ENCODE measurements around the gene IQSEC1.
A peak's percentile ranks its signal among the peaks of the same experiment; 100 is the strongest.

Gene IQSEC1

GRCh38 chr3:12985148-12985547 lies 88.1 kb downstream of the IQSEC1 start:
- no peak for DNase-seq (ENCODE audit: low read depth in 2 of 2)

GRCh38 chr3:12984023-12984823 lies 89.0 kb downstream of the IQSEC1 start:
- peak; percentile 38 to 48 for DNase-seq (ENCODE audit: low read depth in 2 of 2)

DNA sequence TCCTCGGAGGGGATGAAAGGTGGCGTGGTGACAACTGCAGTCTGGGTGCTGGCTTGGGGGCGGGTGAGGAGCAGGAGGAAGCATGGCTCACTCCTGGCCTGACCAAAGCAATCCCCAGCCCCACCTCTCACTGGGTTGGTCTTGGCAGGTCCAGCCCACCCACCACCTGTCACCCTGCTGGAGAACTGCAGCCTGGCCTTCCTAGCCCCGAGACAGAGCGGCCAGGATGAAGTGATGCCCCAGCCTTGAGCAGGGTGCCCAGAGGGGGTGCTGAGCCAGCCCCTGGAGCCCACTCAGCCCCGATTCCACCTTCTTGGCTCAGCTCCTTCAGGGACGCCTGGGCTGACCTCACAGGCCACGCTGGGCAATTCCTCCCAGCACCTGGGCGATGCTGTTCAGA lies 89.9 kb downstream of the IQSEC1 start:
- no peak for DNase-seq (ENCODE audit: low read depth in 2 of 2)

GRCh38 chr3:12982619-12983101 lies 90.6 kb downstream of the IQSEC1 start:
- DNase-seq (ENCODE audit: low read depth in 2 of 2), result no peak

- DNase-seq (ENCODE audit: low read depth in 2 of 2), result no peak
Observed at GRCh38 chr3:12981306-12982275, 91.6 kb downstream of the IQSEC1 start.

DNA sequence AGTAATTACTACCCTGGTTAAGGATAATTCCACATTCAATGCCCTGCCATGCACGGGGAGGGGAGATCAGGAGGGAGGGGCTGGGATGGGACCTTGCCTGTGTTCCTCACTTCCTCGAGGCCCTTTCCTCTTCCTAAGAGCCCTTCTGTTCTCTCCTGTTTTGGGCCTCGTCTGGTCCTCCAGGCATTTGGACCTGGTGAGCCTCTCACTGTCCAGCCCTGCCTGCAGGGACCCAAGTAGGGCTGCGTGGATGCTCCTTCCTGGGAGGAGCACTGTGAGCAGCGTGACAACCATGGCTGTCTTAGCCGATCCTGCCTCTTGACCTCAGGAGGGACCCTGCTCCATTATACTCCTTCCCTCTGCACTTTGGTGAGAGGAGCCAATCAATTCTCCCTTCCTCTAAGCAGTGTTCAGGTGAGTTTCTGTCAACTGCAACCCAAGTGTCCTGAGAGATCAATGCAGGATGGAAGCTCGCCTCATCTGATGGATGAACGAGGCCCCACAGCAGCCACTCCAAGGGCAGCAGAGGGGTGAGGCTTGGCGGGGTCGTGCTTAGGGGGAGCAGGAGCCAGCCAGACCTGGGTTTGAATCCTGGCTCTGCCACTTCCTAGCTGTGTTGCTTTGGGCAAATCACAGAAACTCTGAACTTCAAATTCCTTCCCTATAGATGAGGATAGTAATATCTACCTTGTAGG lies 92.5 kb downstream of the IQSEC1 start:
- DNase-seq (ENCODE audit: low read depth in 2 of 2), result no peak

DNA sequence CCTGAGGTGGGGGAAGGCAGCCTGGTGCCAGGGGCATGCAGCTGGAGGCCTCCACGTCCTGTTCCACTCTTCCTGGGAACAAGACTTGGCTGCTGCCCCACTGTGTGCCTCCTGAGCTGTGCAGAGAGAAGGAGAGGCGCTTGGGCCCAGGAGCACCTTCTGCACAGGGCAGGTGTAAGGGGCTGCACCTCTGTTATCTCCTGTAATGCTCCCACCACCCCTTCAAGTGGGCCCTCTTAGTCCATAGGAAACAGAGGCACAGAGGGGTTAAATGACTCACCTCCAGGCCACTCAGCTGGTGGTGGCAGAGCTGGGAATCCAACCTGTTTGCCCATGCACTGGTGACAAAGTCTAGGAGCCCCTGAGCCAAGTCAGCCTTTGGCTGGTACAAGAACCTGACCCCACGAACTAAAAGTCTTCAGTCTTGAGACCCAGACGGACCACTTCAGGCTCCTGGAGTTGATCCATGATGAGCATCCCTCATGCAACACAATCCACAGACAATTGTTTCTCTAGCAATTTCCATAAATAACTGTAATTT lies 93.2 kb downstream of the IQSEC1 start:
- DNase-seq (ENCODE audit: low read depth in 2 of 2), result no peak

DNA sequence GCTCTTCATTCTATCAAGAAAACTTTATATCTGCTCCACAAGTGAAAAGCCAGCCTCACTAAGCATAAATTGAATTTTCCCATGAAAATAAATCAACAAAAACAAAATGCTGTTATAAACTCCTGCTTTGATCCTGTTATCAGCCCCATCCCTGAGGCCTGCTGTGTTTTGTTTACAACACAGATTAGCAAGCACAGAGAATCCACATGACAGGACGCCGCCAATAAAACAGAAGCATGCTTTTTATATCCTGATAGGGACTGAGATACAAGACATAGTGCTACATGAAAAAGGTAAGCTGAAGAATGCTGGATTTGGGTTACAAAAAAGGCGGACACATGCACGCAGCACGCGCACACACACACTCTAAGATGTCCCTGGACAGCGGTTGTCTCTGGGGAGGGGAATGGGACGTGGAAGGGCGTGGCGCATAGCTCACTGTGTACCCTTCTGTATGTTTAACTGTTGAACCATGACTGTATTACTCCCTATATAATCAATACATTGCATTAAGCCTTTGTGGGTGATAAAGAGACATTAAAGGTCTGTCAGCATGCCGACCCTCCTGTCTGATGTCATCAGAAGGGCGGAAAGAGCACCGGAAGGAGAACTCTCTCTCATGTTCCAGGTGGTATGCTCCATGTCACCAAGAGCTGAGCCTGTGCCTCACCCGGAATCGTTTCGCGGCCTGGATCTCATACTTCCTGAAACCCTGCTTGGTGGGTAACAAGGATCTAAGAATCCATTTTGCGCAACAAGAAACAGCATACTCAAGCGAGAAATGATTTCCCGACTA lies 93.9 kb downstream of the IQSEC1 start:
- DNase-seq (ENCODE audit: low read depth in 2 of 2), result no peak

DNA sequence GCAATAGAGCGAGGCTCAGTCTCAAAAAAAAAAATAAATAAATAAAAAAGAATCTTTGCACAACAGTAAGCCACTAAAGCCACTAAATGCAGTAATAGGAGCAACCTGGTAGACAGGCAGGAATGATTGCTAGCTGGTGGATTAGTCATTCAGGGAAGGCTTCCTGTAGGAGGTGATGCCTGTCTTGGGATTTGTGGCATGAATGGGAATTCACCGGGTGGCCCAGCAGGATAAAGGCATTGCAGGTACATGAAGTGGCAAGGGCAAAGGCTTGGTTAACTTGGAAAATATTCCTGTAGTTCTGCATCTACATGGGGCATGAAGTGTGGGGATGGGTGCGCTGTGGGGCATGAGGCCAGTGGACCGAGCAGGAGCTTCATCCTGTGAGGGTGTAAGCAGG lies 94.5 kb downstream of the IQSEC1 start:
- no peak for DNase-seq (ENCODE audit: low read depth in 2 of 2)

- no peak for DNase-seq (ENCODE audit: low read depth in 2 of 2)
Observed at GRCh38 chr3:12977117-12977808, 96.0 kb downstream of the IQSEC1 start.

- no peak for DNase-seq (ENCODE audit: low read depth in 2 of 2)
Observed at GRCh38 chr3:12975748-12976522, 97.3 kb downstream of the IQSEC1 start.

DNA sequence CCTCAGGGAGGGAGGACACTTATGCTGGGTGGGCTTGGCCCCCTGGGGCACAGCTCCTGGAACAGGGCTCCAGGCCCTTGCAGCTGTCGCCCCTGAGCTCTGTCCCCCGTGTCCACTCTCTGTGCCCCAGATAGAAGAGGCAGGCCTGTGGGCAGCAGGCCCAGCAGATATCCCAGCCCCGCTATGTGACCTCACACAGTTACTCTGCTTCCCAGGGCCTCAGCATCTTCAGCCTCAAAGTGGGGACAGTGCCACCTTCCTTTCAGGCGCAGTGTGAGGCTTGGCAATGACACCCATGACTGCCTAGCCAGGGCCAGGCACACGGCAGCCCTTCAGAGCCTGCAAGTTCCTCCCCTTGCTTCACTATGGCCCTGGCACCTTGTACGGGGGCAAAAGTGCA lies 98.4 kb downstream of the IQSEC1 start:
- no peak for DNase-seq (ENCODE audit: low read depth in 2 of 2)

DNA sequence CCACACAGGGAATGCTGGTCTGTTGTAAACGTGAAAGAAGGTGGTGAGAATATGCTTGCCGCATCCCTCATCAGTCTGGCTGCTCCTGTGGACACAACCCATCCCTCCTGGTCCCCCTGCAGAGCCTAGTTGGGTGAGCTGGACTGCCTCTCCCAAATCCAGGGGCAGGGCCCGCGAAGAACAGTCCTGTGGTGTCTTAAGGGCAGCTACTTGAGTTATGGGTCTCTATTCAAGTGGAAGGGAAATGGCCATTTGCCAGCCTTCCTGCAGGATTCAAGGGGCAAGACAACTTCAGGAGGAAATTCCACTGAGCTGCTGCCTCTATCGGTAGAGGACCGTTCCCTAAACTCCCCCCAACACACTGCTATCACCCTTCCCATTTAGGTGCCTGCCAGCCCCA lies 98.9 kb downstream of the IQSEC1 start:
- DNase-seq (ENCODE audit: low read depth in 2 of 2), result no peak

DNA sequence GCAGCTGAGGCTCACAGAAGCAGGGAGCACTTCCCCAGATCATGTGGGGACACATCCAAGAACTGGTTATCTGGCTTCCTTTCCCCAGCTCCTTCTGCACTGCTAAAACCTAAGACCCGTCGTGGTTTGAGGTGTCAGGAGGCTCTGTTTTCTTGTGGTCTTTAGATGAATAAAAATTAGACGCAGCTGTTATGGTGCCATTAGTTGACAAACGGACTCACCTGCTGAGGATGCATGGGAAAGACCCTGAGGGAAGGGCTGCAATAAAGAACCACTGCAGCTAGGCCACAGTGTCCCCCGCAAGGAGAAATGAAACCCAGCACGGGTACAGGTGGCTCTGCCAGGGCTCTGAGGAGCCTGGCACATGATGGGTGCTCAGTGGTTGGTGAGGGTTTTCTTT lies 99.4 kb downstream of the IQSEC1 start:
- DNase-seq (ENCODE audit: low read depth in 2 of 2), result no peak

DNA sequence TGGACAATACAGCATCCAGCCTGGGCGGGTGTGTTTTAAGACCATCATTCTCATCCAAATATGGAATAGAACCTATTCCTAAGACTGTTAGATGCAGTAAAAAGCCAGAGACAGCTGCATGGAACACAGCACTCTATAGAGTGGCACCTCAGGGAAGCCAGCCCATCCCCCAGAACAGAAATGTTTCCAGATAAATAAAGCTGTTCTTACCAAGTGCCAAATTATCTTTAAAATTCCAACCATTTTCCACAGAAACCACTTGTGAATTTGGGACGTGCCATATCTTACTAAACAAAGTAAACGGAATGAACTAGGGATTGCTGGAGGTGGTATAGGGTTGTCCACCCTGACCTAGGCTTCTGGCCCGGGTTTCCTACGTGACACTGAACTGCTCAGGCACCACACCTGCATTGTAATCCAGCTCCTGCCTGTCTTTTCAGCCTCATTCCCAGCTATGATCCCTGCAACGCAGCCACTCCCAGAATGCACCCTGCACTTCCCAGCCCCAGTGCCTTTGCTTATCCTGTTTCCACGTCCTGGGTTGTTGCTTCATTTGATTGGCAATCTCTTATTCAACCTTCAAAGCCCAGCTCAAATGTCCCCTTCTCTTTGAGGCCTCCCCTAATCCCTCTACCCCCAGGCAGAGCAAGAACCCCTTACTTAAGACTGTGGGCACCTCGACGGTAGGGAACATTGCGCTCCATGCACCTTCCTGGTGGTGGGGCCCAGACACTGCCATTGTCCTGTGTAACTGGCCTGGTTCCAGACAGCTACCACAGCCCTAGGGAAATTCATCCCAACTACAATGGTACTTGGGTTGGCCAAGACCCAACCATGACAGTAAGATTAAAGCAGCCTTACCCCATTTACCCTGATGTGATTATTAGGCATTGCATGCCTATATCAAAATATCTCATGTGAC lies 100.2 kb downstream of the IQSEC1 start:
- no peak for DNase-seq (ENCODE audit: low read depth in 2 of 2)

DNA sequence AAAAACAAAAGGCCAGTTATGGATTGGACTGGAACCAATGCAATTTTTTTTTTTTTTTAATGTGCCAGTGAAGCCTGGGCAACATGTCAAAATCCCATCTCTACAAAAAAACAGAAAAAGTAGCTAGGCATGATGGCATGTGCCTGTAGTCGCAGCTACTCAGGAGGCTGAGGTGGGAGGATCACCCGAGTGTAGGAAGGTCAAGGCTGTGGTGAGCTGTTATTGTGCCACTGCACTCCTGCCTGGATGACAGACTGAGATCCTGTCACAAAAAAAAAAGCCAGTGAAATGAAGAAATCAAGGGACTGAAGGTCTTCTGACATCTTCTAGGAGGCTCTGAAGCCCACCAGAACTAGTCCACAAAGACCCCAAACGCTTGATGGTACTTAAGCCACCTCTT lies 101.2 kb downstream of the IQSEC1 start:
- DNase-seq (ENCODE audit: low read depth in 2 of 2), result no peak

GRCh38 chr3:12970684-12971083 lies 102.5 kb downstream of the IQSEC1 start:
- no peak for DNase-seq (ENCODE audit: low read depth in 2 of 2)

- no peak for DNase-seq (ENCODE audit: low read depth in 2 of 2)
Observed at GRCh38 chr3:12969486-12969885, 103.7 kb downstream of the IQSEC1 start.
